SKM-1 (cell line): Measurements from ENCODE around the gene TCF3.

Source experiments
- DNase-seq: peaks from one replicate; lab custom pipeline; 2025; ENCODE audit not compliant: unreplicated experiment; lab: John Stamatoyannopoulos, UW

The TCF3 gene

GRCh38 chr19:1567116-1567847, 85.1 kb downstream of the TCF3 start:
- no peak for DNase-seq

GRCh38 chr19:1566392-1567115, 85.9 kb downstream of the TCF3 start:
- no peak for DNase-seq

- no peak for DNase-seq
Observed at GRCh38 chr19:1563251-1563650, 89.2 kb downstream of the TCF3 start.

GRCh38 chr19:1561236-1561842, 91.1 kb downstream of the TCF3 start:
- DNase-seq: no peak

GRCh38 chr19:1560286-1560882, 92.0 kb downstream of the TCF3 start:
- no peak for DNase-seq
